AG09309 (cell line): ENCODE data around the gene GSK3B.

Experiments used
- DNase-seq: peaks from one replicate; pipeline ENCODE4 v3.0.0-alpha.2; 2010; ENCODE audit warnings: low read depth
- H3K4me3 ChIP-seq: 2 replicates; pipeline ENCODE4 v1.5.1; 2011; ENCODE audit warnings: mild to moderate bottlenecking, low read depth, low read length, moderate library complexity; ENCODE audit not compliant: control insufficient read depth
- TF ChIP-seq, protein P1 (sequence below): IDR thresholded peaks from 2 replicates; pipeline ENCODE4 v1.5.1; 2011; ENCODE audit warnings: mild to moderate bottlenecking, low read depth, low read length, inconsistent platforms; ENCODE audit not compliant: insufficient read depth, control insufficient read depth; ENCODE audit errors: missing control alignments

Gene GSK3B

DNA sequence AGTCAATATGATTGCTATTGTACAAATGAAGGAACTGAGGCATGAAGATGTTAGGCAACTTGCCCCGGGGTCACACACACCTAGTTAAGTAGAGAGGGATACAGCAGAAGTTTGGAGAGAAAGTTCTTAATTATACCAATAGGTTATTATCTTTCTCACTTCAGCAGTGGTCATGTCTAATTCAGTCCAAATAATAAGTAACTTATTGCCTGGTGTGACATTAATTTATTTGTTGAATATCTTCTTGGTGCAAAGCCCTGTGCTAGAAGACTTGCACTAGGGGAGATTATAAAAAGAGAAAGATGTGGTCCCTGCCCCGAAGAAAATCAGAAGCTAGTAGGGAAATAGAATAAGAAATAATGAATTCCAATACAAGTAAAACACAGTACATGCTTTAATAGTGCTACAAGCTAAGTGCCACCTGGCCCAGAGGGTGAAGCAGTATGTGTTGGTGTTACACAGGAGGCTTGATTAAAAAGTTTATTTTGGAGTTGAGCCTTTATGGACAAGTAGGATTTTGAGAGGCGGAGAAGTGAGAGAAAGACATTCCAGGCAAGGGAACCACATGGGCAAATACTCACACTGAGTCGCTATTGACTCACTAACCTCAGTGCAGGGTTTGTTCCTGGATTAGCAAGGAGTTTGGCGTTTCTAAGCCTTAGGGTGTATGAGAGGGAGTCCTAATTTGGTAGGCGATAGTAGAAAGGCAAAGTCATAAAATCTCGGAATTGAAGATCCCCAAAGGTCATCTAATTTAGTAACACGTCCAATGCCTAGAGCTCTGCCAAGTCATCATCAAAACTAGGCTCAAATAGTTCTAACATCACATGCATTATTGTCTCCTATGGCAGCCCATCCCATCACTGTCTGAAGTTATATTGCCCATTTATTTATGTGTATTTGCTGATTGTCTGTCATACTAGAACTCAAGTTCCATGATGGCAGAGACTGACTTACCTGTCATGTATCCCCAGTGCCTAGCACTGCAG lies 19.2 kb upstream of the GSK3B start:
- no peak overlapping the region for H3K4me3 ChIP-seq
- DNase-seq: no peak
- TF ChIP-seq, protein P1, sequence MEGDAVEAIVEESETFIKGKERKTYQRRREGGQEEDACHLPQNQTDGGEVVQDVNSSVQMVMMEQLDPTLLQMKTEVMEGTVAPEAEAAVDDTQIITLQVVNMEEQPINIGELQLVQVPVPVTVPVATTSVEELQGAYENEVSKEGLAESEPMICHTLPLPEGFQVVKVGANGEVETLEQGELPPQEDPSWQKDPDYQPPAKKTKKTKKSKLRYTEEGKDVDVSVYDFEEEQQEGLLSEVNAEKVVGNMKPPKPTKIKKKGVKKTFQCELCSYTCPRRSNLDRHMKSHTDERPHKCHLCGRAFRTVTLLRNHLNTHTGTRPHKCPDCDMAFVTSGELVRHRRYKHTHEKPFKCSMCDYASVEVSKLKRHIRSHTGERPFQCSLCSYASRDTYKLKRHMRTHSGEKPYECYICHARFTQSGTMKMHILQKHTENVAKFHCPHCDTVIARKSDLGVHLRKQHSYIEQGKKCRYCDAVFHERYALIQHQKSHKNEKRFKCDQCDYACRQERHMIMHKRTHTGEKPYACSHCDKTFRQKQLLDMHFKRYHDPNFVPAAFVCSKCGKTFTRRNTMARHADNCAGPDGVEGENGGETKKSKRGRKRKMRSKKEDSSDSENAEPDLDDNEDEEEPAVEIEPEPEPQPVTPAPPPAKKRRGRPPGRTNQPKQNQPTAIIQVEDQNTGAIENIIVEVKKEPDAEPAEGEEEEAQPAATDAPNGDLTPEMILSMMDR: no peak

DNA sequence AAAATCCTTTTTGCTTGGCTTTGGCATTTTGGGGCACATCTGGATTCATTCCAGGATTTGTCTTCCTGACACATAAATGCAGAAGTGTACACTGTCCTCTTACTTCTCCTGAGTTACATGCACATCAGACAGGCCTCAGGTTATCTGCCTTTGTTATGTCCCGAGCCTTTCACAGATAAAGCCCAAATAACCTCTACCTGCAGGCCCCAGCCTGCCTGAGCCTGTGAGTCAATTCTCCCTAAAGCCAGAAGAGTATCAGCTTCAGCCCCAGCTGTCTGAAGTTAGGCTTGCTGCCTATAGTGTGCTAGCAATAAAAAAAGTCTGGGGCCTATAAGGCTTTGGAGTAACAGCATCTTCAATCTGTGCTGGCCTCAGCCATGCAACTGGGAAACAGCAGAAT lies 17.7 kb upstream of the GSK3B start:
- H3K4me3 ChIP-seq: no peak overlapping the region
- TF ChIP-seq, protein P1: no peak
- DNase-seq: no peak

DNA sequence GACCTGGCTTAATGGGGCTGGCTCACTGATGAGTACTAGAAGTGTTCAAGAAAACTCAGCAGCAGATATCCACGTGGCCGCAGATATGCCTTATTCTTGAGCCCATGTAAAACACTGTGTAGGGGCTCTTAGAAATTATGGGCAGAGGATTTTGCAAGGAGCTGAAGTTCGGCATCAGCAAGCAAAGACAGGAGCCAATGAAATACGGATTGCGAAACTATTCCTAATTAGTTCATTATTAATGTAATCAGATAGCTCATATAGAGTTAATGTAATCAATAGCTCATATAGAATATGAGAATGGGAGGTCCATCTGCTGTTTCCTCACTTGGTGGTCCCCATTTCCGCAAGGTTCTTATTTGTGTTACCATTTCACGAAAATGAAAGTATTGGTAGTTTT lies 9.0 kb upstream of the GSK3B start:
- H3K4me3 ChIP-seq: no peak overlapping the region
- TF ChIP-seq, protein P1: no peak
- no peak for DNase-seq

DNA sequence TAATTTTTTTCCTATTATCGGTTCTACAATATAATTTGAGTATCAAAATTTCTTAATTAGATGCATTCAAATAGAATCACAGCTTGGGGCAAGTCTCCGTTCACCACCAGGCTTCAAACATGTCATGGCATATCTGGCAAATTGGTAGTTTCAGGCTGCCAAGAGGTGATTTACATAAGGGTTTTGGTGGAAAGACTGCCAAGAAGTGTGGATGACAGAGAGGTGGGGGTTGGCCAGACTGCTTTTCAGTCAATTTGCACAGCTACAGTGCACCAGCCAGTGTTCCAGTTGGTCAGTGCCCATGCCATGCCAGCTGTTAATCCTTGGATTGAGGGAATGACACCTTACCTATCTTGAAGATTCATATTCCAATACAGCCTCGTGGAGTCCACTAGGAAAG lies 8.4 kb upstream of the GSK3B start:
- H3K4me3 ChIP-seq: no peak overlapping the region
- TF ChIP-seq, protein P1: no peak
- DNase-seq: no peak

- no peak overlapping the region for H3K4me3 ChIP-seq
- TF ChIP-seq, protein P1: no peak
- DNase-seq: no peak
Measured at GRCh38 chr3:120102232-120102631, 8.0 kb upstream of the GSK3B start.

GRCh38 chr3:120101624-120102023 lies 7.4 kb upstream of the GSK3B start:
- TF ChIP-seq, protein P1: no peak
- H3K4me3 ChIP-seq: no peak overlapping the region
- no peak for DNase-seq

DNA sequence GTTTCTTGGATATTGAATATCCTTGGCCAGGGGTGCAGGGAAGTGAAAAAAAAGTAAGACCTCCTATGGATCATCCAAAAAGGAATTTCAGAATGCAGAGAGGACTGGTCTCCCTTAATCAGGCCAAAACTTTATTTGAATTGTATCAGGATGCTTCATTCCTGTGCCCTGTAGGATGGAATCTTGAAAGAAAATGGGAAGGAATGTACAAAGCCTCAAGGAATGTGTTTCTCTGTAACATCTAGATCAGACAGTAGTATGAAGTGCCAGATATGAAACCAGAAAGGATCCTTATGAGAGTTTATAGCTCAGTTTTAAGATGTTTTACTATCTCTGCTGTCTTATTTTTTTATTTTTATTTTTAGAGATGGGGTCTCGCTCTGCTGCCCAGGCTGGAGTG lies 6.5 kb upstream of the GSK3B start:
- no peak for DNase-seq
- TF ChIP-seq, protein P1: no peak
- H3K4me3 ChIP-seq: no peak overlapping the region
